Measurements from ENCODE around the gene CACNA1B. TPM values are rescaled to one million over a fixed set of nuclear protein-coding genes. Genes with fewer than 3 reads are reported as not detected.
"Not testable (repeated sequence)": the region's sequence is repeated elsewhere in the genome, so short reads cannot be mapped to it uniquely, and the experiment has no call there.

Gene CACNA1B
- total RNA-seq, 4 donors from 2014 or later = not detected

DNA sequence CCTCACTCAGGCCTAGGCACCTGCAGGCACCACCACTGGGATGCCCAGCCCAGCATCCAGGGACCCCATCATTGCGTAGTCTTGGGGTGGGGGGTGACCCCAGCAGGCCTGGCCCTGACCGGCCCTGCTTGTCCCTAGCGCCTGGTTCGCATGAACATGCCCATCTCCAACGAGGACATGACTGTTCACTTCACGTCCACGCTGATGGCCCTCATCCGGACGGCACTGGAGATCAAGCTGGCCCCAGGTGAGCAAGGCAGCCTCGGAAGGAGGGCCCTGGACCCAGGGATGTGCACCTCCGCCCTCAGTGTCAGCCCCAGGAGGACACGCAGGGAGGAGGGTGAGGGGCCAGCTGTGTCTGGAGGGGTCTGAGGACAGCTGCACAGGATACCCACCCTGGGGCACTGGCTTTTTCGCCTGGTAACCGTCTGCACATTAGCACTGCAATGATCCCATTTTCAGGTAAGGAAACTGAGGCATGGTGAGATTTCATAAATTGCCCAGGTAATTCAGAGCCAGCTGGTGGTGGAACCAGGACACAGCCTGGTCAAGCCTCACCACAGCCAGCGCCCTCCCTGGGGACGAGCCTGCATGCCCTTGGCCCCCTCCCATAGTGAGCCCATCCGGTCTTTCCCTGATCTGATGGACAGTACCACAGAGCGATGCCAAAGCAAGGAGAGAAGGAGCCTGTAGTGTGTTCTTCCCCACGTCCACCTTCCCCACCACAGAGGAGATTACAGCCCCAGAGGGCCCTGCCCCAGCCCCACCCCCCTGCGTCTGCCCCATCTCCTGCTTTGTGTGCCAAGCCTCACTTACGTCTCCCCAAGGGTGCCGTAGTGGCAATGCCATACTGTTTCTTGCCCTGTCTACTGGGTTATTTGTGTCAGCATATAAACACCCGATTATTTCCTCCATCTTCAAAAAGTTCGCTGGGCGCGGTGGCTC is 228.3 kb downstream of the CACNA1B start:
- no peak for ATAC-seq (ENCODE audit: low FRiP score)
- TF ChIP-seq, protein P1, sequence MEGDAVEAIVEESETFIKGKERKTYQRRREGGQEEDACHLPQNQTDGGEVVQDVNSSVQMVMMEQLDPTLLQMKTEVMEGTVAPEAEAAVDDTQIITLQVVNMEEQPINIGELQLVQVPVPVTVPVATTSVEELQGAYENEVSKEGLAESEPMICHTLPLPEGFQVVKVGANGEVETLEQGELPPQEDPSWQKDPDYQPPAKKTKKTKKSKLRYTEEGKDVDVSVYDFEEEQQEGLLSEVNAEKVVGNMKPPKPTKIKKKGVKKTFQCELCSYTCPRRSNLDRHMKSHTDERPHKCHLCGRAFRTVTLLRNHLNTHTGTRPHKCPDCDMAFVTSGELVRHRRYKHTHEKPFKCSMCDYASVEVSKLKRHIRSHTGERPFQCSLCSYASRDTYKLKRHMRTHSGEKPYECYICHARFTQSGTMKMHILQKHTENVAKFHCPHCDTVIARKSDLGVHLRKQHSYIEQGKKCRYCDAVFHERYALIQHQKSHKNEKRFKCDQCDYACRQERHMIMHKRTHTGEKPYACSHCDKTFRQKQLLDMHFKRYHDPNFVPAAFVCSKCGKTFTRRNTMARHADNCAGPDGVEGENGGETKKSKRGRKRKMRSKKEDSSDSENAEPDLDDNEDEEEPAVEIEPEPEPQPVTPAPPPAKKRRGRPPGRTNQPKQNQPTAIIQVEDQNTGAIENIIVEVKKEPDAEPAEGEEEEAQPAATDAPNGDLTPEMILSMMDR (IDR thresholded peaks at IDR 0.05) = no peak
- no peak for DNase-seq (ENCODE audit: low spot score)

DNA sequence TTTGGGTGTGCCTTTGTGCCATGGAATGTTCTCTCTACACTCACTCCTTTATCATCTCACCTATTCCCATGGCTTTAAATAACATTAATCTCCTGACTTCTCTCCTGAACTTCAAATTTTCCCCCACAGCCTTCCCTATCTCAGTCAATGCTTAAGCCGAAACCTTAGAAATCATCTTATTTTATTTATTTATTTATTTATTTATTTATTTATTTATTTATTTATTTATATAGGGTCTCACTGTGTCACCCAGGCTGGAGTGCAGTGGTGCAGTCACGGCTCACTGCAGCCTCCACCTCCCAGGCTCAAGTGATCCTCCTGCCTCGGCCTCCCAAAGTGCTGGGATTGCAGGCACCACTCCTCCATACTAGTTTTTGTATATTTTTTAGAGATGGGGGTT is 229.5 kb downstream of the CACNA1B start:
- not testable (repeated sequence) for DNase-seq (ENCODE audit: low spot score); ATAC-seq (ENCODE audit: low FRiP score)

DNA sequence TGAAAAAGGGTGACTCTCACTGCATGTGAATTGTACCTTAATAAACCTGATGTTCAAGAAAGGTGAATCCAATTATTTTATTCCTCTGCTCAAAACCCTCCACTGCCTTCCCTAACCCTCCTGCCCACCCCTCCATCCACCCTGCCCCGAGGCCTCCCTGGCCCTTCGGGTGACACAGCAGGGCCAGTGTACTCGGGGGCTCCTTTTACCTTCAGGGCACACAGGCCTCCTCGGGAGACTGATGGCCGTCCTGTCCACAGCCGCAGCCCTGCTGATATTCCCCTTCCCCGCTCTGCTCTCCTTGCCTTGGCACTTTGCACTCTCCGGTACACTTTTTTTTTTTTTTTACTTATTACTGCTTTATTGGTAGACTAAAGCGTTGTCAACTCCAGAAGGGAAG is 234.0 kb downstream of the CACNA1B start:
- ATAC-seq (ENCODE audit: low FRiP score) = no peak
- DNase-seq (ENCODE audit: low spot score) = no peak
- TF ChIP-seq, protein P1 (IDR thresholded peaks at IDR 0.05) = no peak

DNA sequence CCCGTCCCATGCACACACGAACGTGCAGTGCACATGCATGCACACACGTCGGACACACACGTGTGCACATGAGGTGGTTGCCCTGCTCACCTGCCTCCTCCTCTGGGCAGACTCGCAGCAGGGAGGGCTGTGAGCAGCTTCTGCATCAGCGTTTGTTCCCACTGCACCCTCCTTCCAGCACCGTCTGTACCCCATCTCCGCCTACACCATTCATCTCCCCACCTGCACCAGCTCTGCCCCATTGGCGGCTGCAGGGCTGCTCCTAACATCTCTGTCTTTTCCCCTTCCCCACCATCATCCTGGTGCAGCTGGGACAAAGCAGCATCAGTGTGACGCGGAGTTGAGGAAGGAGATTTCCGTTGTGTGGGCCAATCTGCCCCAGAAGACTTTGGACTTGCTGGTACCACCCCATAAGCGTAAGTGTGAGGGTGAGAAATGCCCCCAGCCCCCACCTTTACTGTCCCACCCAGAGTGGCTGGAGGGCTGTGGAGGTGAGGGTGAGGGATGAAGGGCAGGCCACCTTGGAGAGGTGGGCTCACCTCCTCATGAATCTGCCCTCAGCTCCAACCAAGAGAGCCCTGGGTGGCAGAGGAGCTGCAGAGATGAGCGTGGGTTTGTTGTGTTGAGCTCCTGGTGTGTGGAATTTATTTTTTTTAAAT is 234.6 kb downstream of the CACNA1B start:
- ATAC-seq (ENCODE audit: low FRiP score) = no peak
- TF ChIP-seq, protein P1 (IDR thresholded peaks at IDR 0.05) = no peak
- DNase-seq (ENCODE audit: low spot score) = no peak

DNA sequence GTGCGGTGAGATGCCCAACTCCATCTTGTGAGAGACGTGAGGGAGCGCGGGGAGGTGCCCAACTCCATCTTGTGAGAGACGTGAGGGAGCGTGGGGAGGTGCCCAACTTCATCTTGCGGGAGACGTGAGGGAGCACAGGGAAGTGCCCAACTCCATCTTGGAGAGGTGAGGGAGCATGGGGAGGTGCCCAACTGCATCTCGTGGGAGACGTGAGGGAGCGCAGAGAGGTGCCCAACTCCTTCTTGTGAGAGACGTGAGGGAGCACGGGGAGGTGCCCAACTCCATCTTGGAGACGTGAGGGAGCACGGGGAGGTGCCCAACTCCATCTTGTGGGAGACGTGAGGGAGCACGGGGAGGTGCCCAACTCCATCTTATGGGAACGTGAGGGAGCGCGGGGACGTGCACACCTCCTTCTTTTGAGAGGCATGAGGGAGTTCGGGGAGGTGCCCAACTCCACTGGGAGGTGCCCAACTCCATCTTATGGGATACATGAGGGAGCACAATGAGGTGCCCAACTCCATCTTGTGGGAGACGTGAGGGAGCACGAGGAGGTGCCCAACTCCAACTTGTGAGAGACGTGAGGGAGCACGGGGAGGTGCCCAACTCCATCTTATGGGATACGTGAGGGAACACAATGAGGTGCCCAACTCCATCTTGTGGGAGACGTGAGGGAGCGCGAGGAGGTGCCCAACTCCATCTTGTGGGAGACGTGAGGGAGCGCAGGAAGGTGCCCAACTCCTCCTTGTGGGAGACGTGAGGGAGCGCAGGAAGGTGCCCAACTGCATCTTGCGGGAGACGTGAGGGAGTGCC is 235.4 kb downstream of the CACNA1B start:
- TF ChIP-seq, protein P1 (IDR thresholded peaks at IDR 0.05) = no peak
- no peak for ATAC-seq (ENCODE audit: low FRiP score)
- no peak for DNase-seq (ENCODE audit: low spot score)

DNA sequence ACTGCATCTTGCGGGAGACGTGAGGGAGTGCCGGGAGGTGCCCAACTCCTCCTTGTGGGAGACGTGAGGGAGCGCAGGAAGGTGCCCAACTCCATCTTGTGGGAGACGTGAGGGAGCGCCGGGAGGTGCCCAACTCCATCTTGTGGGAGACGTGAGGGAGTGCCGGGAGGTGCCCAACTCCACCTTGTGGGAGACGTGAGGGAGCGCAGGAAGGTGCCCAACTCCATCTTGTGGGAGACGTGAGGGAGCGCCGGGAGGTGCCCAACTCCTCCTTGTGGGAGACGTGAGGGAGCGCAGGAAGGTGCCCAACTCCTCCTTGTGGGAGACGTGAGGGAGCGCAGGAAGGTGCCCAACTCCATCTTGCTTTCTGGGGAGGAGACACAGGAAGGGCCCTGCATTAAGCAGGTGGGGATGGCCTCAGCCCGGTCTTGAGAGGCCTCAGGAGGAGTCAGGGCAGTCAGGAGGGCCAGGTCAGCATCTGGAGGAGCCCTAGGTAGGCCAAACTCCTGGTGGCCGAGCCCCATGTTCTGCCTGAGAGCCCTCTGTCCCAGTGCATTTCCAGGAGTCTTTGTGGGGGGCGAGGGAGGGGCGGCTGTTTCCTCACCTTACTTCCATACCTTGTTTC is 236.2 kb downstream of the CACNA1B start:
- not testable (repeated sequence) for DNase-seq (ENCODE audit: low spot score); ATAC-seq (ENCODE audit: low FRiP score)

DNA sequence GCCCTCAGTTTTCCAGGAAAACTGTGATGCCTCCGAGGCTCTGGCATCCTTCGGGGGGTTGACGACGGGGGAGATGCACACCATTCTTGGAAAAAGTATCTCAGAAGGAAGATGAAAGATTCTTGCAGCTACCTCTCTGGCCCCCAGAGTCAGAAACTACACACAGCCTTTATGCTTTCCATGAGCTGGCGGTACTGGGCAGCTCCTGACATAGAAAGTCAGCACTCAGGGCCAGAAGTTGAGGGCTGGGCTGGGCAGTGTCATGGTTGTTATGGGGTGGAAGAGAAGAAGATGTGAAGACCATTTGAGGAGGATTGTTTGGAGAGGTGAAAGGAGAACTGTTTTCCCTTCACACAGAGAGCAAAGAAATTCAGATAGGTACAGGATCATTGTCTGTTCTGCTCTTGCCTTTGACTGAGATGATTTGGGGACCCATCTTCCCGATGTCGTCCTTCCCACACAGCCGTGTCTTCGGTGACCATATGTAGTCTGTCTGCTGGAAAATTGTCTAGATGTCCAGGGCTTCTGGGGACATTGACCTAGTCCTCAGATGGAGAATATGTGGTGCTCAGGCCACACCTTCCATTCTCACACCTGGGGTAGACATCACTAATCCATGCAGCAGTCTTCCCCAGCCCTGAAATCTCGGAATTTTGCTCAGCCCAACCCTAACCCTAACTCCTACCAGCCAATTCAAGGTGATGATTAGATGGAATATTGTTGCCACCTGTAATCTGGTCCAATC is 237.1 kb downstream of the CACNA1B start:
- DNase-seq (ENCODE audit: low spot score) (no peak), ATAC-seq (ENCODE audit: low FRiP score) (no peak)
- TF ChIP-seq, protein P1 (IDR thresholded peaks at IDR 0.05) = no peak
